Thoracic aorta (tissue), 2 donors: ENCODE data around the gene CD300A. TPM values are rescaled to one million over a fixed set of nuclear protein-coding genes. Genes with fewer than 3 reads are reported as not detected.

Experiments used
- ATAC-seq: fragments of 150-250 bp; one replicate; pipeline ENCODE4 v1.8.0; 2017; ENCODE audit warnings: low read depth; ENCODE audit not compliant: insufficient number of reproducible peaks, low FRiP score
- DNase-seq: peaks from one replicate; pipeline ENCODE4 v3.0.0-alpha.2; 2020; ENCODE audit warnings: low spot score
- H3K27ac ChIP-seq, 2 donors: fragments of 200-600 bp; sonication (generic); 1 replicate in 1 of 2; 2 replicates in 1 of 2; pipeline ENCODE4 v1.5.1; 2016; ENCODE audit warnings: mild to moderate bottlenecking in 2 of 2, moderate library complexity in 2 of 2
- H3K27me3 ChIP-seq: fragments of 200-600 bp; sonication (generic); replicated peaks from 2 replicates; pipeline ENCODE4 v1.6.0; 2016; ENCODE audit warnings: mild to moderate bottlenecking; ENCODE audit not compliant: insufficient read depth
- H3K36me3 ChIP-seq: fragments of 200-600 bp; sonication (generic); one replicate; pipeline ENCODE4 v1.5.1; 2016
- H3K4me1 ChIP-seq, 2 donors: fragments of 200-600 bp; sonication (generic); 1 replicate in 1 of 2; 2 replicates in 1 of 2; pipeline versions ENCODE4 v1.5.1 to v1.6.0; 2016; ENCODE audit warnings: low read depth in 2 of 2, mild to moderate bottlenecking in 1 of 2; ENCODE audit not compliant: control insufficient read depth in 1 of 2
- H3K4me3 ChIP-seq: fragments of 200-600 bp; sonication (generic); 2 replicates; pipeline ENCODE4 v1.5.1; 2016; ENCODE audit warnings: mild to moderate bottlenecking
- H3K9me3 ChIP-seq: fragments of 200-600 bp; sonication (generic); 2 replicates; pipeline ENCODE4 v1.5.1; 2016
- CTCF ChIP-seq: fragments of 200-600 bp; sonication (generic); IDR thresholded peaks from one replicate; pipeline ENCODE4 v1.5.1; 2019; ENCODE audit warnings: antibody characterized with exemption
- total RNA-seq, 2 donors: library from RNA; depleted of rRNA; stranded (reverse); fragments of >200 nt; gene quantifications; one replicate each; pipeline versions ENCODE4 v1.1.0 to v1.2.3, GENCODE V29; 2016

Gene CD300A
- total RNA-seq, 2 donors from 2014 or later, result 7.7 to 8.0 TPM

GRCh38 chr17:74457820-74458166 lies 8.6 kb upstream of the CD300A start:
- TF ChIP-seq CTCF, result peak; percentile 19
- H3K27me3 ChIP-seq, result no peaks in the 10 kb centered on the region
- no peaks in the 10 kb centered on the region for H3K9me3 ChIP-seq
- no peak for ATAC-seq
- peak overlapping the region; percentile 10 for H3K4me3 ChIP-seq
- DNase-seq, result no peak
- H3K36me3 ChIP-seq, result no peaks in the 10 kb centered on the region
- peaks cover 27 to 29% of the 10 kb centered on the region in 2 donors for H3K4me1 ChIP-seq
- H3K27ac ChIP-seq, result no peak overlapping the region

DNA sequence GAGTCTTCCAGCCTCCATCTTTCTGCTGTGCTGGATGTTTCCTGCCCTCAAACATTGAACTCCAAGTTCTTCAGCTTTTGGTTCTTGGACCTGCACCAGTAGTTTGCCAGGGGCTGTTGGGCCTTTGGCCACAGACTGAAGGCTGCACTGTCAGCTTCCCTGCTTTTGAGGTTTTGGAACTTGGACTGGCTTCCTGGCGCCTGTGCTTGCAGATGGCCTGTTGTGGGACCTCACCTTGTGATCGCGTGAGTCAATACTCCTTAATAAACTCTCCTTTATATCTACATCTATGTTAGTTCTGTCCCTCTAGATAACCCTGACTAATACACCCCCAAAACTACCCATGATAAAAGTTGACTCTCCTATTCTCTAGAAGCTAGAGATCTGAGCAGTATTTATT lies 7.6 kb upstream of the CD300A start:
- H3K9me3 ChIP-seq, result no peaks in the 10 kb centered on the region
- no peak for ATAC-seq

DNA sequence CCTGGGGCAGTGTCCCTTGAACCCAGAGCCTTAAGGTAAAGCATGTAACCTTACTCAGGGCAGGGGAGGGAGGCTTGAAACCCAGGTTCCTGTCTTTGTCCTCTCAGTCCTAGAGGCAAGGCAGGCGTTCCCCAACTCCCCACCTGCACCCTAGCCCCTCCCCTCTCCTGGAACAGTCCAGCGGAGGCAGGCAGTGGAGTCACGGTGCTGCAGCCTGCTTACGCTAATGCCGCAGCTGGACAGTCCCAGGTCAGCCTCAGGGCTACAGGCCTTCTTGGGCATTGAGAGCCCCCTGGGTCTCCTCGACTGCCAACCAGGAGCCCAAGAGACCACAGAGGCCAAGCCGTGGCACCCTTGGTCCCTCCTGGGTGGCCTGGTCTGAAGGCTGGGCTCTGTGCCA lies 6.8 kb upstream of the CD300A start:
- Histone ChIP-seq H3K36me3 (no peaks in the 10 kb centered on the region), H3K27ac (no peak overlapping the region), H3K9me3 (no peaks in the 10 kb centered on the region), H3K4me1 (peaks cover 13 to 15% of the 10 kb centered on the region in 2 donors), H3K4me3 (no peak overlapping the region), H3K27me3 (no peaks in the 10 kb centered on the region)
- ATAC-seq (no peak), DNase-seq (no peak)
- no peak for TF ChIP-seq CTCF

More for the DNA sequence above, 7.6 kb upstream of the CD300A start:
- no peaks in the 10 kb centered on the region for H3K27me3 ChIP-seq
- H3K4me3 ChIP-seq, result no peak overlapping the region
- DNase-seq, result no peak
- no peaks in the 10 kb centered on the region for H3K36me3 ChIP-seq
- H3K27ac ChIP-seq, result no peak overlapping the region
- no peak for TF ChIP-seq CTCF
- peaks cover 18 to 20% of the 10 kb centered on the region in 2 donors for H3K4me1 ChIP-seq

GRCh38 chr17:74460241-74460640 lies 6.2 kb upstream of the CD300A start:
- ATAC-seq, result no peak
- Histone ChIP-seq H3K9me3 (no peaks in the 10 kb centered on the region), H3K4me1 (peaks cover 8 to 10% of the 10 kb centered on the region in 2 donors), H3K4me3 (no peak overlapping the region), H3K27me3 (no peaks in the 10 kb centered on the region), H3K27ac (no peak overlapping the region), H3K36me3 (no peaks in the 10 kb centered on the region)
- no peak for TF ChIP-seq CTCF
- no peak for DNase-seq

DNA sequence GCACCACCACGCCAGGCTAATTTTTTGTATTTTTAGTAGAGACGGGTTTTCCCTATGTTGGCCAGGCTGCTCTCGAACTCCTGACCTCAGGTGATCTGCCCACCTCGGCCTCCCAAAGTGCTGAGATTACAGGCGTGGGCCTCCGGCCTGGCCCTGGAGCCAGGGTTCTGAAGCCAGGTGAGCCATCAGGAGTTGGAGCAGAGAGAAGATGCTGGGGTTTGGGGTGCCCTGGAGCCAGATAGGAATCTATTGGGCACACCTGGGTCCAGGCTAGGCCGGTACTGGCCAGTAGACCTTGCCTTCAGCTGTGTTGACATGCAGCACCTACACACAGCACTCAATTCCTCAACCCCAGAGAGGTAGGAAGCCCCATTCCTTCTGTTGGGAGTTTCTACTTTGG lies 5.4 kb upstream of the CD300A start:
- Histone ChIP-seq H3K4me1 (peaks cover 8 to 10% of the 10 kb centered on the region in 2 donors), H3K9me3 (no peaks in the 10 kb centered on the region), H3K36me3 (no peaks in the 10 kb centered on the region), H3K4me3 (no peak overlapping the region), H3K27me3 (no peaks in the 10 kb centered on the region), H3K27ac (no peak overlapping the region)
- TF ChIP-seq CTCF, result no peak
- no peak for ATAC-seq
- DNase-seq, result no peak
